K562 (cell line): ENCODE measurements around the gene LST1. TPM values are rescaled to one million over a fixed set of nuclear protein-coding genes. Genes with fewer than 3 reads are reported as not detected.
A peak's percentile ranks its signal among the peaks of the same experiment; 100 is the strongest.

Experiments used
- ARHGAP35 ChIP-seq: fragments of 450-650 bp; IDR thresholded peaks from 2 replicates; pipeline ENCODE4 v1.6.1; 2018; ENCODE audit not compliant: partially characterized antibody
- BCOR ChIP-seq: fragments of 450-650 bp; IDR thresholded peaks from 2 replicates; pipeline ENCODE4 v1.6.1; 2016
- CEBPG ChIP-seq, 3 experiments: fragments of 200-800 bp in 1 of 3; sonication (Bioruptor generic) in 1 of 3; sonication (generic) in 1 of 3; formaldehyde crosslinking in 1 of 3; IDR thresholded peaks in 2 of 3; conservative IDR thresholded peaks in 1 of 3; 2 replicates each; pipeline versions ENCODE4 v1.6.1 to v1.8.0; 2016 to 2022; ENCODE audit warnings: missing compliant biosample characterization in 2 of 3, missing genetic modification characterization in 2 of 3, mild to moderate bottlenecking in 1 of 3, missing genetic modification reagents in 1 of 3
- FIP1L1 ChIP-seq: fragments of 200-400 bp; formaldehyde crosslinking; IDR thresholded peaks from 2 replicates; pipeline ENCODE4 v1.6.1; 2018; ENCODE audit warnings: mild to moderate bottlenecking, low read depth, low read length; ENCODE audit not compliant: poor library complexity, severe bottlenecking
- GTF2A2 ChIP-seq: IDR thresholded peaks from 2 replicates; pipeline ENCODE4 v1.6.1; 2016; ENCODE audit warnings: mild to moderate bottlenecking, missing genetic modification characterization, missing compliant biosample characterization
- KAT8 ChIP-seq: fragments of 450-650 bp; IDR thresholded peaks from 2 replicates; pipeline ENCODE4 v1.6.1; 2016; ENCODE audit warnings: low read depth, mild to moderate bottlenecking
- KLF1 ChIP-seq: fragments of 450-650 bp; IDR thresholded peaks from 2 replicates; pipeline ENCODE4 v1.6.1; 2016; ENCODE audit warnings: missing genetic modification characterization, missing compliant biosample characterization
- KLF13 ChIP-seq: fragments of 450-650 bp; IDR thresholded peaks from 2 replicates; pipeline ENCODE4 v1.6.1; 2016; ENCODE audit warnings: missing genetic modification characterization, low read depth, mild to moderate bottlenecking, missing compliant biosample characterization, moderate library complexity, borderline replicate concordance
- MAFF ChIP-seq: IDR thresholded peaks from 2 replicates; pipeline ENCODE4 v1.6.1; 2012; ENCODE audit warnings: low read length, improper control_type of control experiment
- MTA1 ChIP-seq: fragments of 450-650 bp; IDR thresholded peaks from 2 replicates; pipeline ENCODE4 v1.6.1; 2017; ENCODE audit warnings: borderline replicate concordance
- PHF21A ChIP-seq: fragments of 450-650 bp; IDR thresholded peaks from 2 replicates; pipeline ENCODE4 v1.6.1; 2017; ENCODE audit warnings: low read depth, borderline replicate concordance
- TCFL5 ChIP-seq: fragments of 250-450 bp; sonication (Bioruptor Pico); conservative IDR thresholded peaks from 2 replicates; pipeline ENCODE4 v1.6.1; 2021; ENCODE audit warnings: mild to moderate bottlenecking, moderate library complexity, matching md5 sums
- TRIM24 ChIP-seq, 2 experiments: fragments of 450-650 bp; IDR thresholded peaks; 2 replicates each; pipeline ENCODE4 v1.6.1; 2016
- ZBTB1 ChIP-seq: sonication (generic); formaldehyde crosslinking; IDR thresholded peaks from 2 replicates; pipeline ENCODE4 v1.8.1; 2023; ENCODE audit warnings: missing genetic modification reagents, low read depth, mild to moderate bottlenecking, borderline replicate concordance
- ZKSCAN3 ChIP-seq: fragments of 250-450 bp; sonication (Bioruptor Pico); IDR thresholded peaks from 2 replicates; pipeline ENCODE4 v1.4.0; 2020
- ZNF175 ChIP-seq: fragments of 200-800 bp; sonication (Bioruptor generic); IDR thresholded peaks from 2 replicates; pipeline ENCODE4 v1.6.1; 2016; ENCODE audit warnings: low read depth, mild to moderate bottlenecking, missing genetic modification characterization, missing compliant biosample characterization
- ZNF24 ChIP-seq: fragments of 450-650 bp; IDR thresholded peaks from 2 replicates; pipeline ENCODE4 v1.6.1; 2016
- ZNF586 ChIP-seq: fragments of 450-650 bp; formaldehyde crosslinking; conservative IDR thresholded peaks from 2 replicates; pipeline ENCODE4 v1.4.0; 2020; ENCODE audit warnings: mild to moderate bottlenecking, moderate library complexity
- ZNF668 ChIP-seq: fragments of 250-450 bp; sonication (Bioruptor Pico); IDR thresholded peaks from 2 replicates; pipeline ENCODE4 v1.8.0; 2022; ENCODE audit warnings: mild to moderate bottlenecking, inconsistent platforms
- polyA plus RNA-seq, 8 experiments: library from polyadenylated mRNA; depleted of rRNA in 4 of 8; stranded (reverse) in 5 of 8; unstranded in 3 of 8; fragments of >200 nt; fragmentation: Nextera tagmentation in 2 of 8; fragmentation: Illumina TruSeq in 1 of 8; extraction: Ambion mirVana in 2 of 8; extraction: Trizol in 1 of 8; gene quantifications; 2 replicates each; pipeline versions ENCODE4 v1.2.1 to v1.2.3, GENCODE V29; 2011 to 2014; ENCODE audit warnings: inconsistent platforms in 1 of 8, missing spikeins in 1 of 8
- total RNA-seq, 7 experiments: library from RNA; depleted of rRNA in 6 of 7; stranded (reverse); fragments of >200 nt in 6 of 7; fragmentation: Illumina TruSeq in 2 of 7; extraction: Trizol in 2 of 7; gene quantifications; 2 replicates each; pipeline versions ENCODE4 v1.2.1 to v1.2.3, GENCODE V29; 2011 to 2021; ENCODE audit warnings: low replicate concordance in 1 of 7
- TF ChIP-seq, protein P1 (sequence below): fragments of 250-450 bp; sonication (Bioruptor Pico); IDR thresholded peaks from 2 replicates; pipeline ENCODE4 v1.4.0; 2020; ENCODE audit warnings: borderline replicate concordance
- TF ChIP-seq, protein P2 (sequence below): fragments of 250-450 bp; sonication (Bioruptor Pico); IDR thresholded peaks from 2 replicates; pipeline ENCODE4 v1.4.0; 2020
- TF ChIP-seq, protein P3 (sequence below): fragments of 450-650 bp; formaldehyde crosslinking; conservative IDR thresholded peaks from 2 replicates; pipeline ENCODE4 v1.4.0; 2022; ENCODE audit warnings: mild to moderate bottlenecking, missing genetic modification characterization
- TF ChIP-seq, protein P4 (sequence below), 3 experiments: IDR thresholded peaks in 2 of 3; conservative IDR thresholded peaks in 1 of 3; 2 replicates each; pipeline ENCODE4 v1.5.1; 2011 to 2012; ENCODE audit warnings: low read length in 3 of 3, mild to moderate bottlenecking in 3 of 3, control low read depth in 2 of 3, improper control_type of control experiment in 1 of 3, inconsistent platforms in 1 of 3, low read depth in 1 of 3, mixed read lengths in 1 of 3, moderate library complexity in 1 of 3; ENCODE audit not compliant: insufficient read depth in 2 of 3

Gene LST1
- total and polyA plus RNA-seq, 9 of the 15 experiments (the other 6 are each of a cell fraction or from before 2014, with no cell fraction given): 0.82 to 7.8 (median 1.7) TPM

DNA sequence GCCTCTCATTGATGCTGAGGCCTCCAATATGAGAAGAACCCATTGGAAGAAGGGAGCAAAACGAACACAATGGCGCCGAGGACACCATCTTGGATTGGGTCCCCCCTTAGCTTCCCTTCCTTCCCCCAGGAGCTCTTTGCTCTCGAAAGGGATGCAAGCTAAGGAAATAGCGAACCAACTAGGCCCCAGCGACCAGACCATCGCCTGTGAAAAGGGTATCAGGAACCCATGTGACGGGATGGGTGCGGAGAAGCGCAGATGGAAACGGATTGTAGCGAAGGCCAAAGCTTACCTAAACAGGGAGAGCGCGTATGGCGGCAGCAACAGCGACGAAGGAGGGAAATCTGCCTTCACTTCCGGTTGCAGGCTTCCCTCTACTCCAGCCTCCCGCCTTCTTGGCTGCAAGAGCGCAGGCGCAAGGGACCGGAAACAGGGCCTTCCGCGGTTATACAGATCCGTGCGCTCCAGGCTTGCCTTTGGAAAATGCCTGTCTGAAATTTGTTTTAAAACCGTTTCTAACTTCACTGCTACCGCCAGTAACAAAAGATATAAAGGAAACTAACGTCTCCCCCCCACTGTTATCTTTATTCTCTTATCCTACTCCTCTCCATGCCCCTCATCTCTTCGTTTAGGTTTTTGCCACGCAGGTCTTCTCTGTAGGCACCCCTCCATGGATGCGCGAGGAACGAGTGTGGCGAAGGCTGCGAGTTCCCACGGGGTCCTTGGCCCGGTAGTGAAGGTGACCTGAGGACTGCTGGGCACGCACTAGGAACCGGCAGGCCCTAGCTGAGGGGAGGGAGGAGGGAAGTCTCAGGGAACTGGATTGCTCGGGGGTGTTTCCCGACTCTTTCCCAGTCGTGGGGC lies 44.2 kb upstream of the LST1 start, which contains the start of gene DDX39B (continued):
- TF ChIP-seq ARHGAP35 (no peak), MAFF (no peak), TCFL5 (CRISPR knock-in tag) (no peak; the same call in 1 of the 2 replicates), FIP1L1 (no peak), KLF13 (tag) (peak; percentile 55; the same call in 1 of the 2 replicates), CEBPG (CRISPR knock-in tag; IDR thresholded peaks at IDR 0.05) (no peak), CEBPG (tag; conservative IDR thresholded peaks at IDR 0.05 in 1 of 2, IDR thresholded peaks at IDR 0.05 in 1 of 2) (no peak), ZNF175 (CRISPR knock-in tag) (no peak), GTF2A2 (peak; percentile 68; the same call in 1 of the 2 replicates), ZNF24 (peak; percentile 53), ZKSCAN3 (CRISPR knock-in tag) (no peak), ZBTB1 (CRISPR knock-in tag) (no peak), KLF1 (tag) (peak; percentile 88), MTA1 (peak; percentile 95), KAT8 (peak; percentile 30), ZNF668 (CRISPR knock-in tag) (no peak), ZNF586 (CRISPR knock-in tag) (no peak), PHF21A (no peak), BCOR (peak; percentile 46), TRIM24 (IDR thresholded peaks at IDR 0.05) (peak in 1 of 2 experiments; percentile 92; a peak in 3 of 4 replicates)
- TF ChIP-seq, protein P1, sequence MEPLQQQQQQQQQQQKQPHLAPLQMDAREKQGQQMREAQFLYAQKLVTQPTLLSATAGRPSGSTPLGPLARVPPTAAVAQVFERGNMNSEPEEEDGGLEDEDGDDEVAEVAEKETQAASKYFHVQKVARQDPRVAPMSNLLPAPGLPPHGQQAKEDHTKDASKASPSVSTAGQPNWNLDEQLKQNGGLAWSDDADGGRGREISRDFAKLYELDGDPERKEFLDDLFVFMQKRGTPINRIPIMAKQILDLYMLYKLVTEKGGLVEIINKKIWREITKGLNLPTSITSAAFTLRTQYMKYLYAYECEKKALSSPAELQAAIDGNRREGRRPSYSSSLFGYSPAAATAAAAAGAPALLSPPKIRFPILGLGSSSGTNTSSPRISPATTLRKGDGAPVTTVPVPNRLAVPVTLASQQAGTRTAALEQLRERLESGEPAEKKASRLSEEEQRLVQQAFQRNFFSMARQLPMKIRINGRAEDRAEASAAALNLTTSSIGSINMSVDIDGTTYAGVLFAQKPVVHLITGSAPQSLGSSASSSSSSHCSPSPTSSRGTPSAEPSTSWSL (CRISPR knock-in tag): no peak; the same call in 1 of the 2 replicates
- TF ChIP-seq, protein P2, sequence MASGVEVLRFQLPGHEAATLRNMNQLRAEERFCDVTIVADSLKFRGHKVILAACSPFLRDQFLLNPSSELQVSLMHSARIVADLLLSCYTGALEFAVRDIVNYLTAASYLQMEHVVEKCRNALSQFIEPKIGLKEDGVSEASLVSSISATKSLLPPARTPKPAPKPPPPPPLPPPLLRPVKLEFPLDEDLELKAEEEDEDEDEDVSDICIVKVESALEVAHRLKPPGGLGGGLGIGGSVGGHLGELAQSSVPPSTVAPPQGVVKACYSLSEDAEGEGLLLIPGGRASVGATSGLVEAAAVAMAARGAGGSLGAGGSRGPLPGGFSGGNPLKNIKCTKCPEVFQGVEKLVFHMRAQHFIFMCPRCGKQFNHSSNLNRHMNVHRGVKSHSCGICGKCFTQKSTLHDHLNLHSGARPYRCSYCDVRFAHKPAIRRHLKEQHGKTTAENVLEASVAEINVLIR: peak; percentile 28; the same call in 1 of the 2 replicates
- TF ChIP-seq, protein P3, sequence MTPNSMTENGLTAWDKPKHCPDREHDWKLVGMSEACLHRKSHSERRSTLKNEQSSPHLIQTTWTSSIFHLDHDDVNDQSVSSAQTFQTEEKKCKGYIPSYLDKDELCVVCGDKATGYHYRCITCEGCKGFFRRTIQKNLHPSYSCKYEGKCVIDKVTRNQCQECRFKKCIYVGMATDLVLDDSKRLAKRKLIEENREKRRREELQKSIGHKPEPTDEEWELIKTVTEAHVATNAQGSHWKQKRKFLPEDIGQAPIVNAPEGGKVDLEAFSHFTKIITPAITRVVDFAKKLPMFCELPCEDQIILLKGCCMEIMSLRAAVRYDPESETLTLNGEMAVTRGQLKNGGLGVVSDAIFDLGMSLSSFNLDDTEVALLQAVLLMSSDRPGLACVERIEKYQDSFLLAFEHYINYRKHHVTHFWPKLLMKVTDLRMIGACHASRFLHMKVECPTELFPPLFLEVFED (CRISPR knock-in tag): peak; percentile 94
- TF ChIP-seq, protein P4, sequence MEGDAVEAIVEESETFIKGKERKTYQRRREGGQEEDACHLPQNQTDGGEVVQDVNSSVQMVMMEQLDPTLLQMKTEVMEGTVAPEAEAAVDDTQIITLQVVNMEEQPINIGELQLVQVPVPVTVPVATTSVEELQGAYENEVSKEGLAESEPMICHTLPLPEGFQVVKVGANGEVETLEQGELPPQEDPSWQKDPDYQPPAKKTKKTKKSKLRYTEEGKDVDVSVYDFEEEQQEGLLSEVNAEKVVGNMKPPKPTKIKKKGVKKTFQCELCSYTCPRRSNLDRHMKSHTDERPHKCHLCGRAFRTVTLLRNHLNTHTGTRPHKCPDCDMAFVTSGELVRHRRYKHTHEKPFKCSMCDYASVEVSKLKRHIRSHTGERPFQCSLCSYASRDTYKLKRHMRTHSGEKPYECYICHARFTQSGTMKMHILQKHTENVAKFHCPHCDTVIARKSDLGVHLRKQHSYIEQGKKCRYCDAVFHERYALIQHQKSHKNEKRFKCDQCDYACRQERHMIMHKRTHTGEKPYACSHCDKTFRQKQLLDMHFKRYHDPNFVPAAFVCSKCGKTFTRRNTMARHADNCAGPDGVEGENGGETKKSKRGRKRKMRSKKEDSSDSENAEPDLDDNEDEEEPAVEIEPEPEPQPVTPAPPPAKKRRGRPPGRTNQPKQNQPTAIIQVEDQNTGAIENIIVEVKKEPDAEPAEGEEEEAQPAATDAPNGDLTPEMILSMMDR (IDR thresholded peaks at IDR 0.05 in 2 of 3, conservative IDR thresholded peaks at IDR 0.05 in 1 of 3; ENCODE audit: insufficient read depth in 2 of 3, low read depth in 1 of 3, low read length in 3 of 3): no peak
